Uterus (tissue), 2 donors: ENCODE data around the gene PLD1.

Experiments
- CTCF ChIP-seq, 4 experiments: fragments of 200-600 bp in 2 of 4; fragments of 450-650 bp in 2 of 4; sonication (generic) in 2 of 4; IDR thresholded peaks; one replicate each; pipeline ENCODE4 v1.5.1; 2016 to 2019; ENCODE audit warnings: antibody characterized with exemption in 4 of 4, mild to moderate bottlenecking in 2 of 4, moderate library complexity in 1 of 4
- POLR2A ChIP-seq, 2 donors: fragments of 450-650 bp; IDR thresholded peaks; one replicate each; pipeline ENCODE4 v1.6.1; 2016; ENCODE audit warnings: antibody characterized with exemption in 2 of 2, mild to moderate bottlenecking in 1 of 2, moderate library complexity in 1 of 2

GRCh38 chr3:171850320-171850959 is 40.2 kb upstream of the PLD1 start:
- TF ChIP-seq POLR2A (IDR thresholded peaks at IDR 0.05), result no peak
- no peak for TF ChIP-seq CTCF (IDR thresholded peaks at IDR 0.05)
